ENCODE data around the gene UBXN6.

DNA sequence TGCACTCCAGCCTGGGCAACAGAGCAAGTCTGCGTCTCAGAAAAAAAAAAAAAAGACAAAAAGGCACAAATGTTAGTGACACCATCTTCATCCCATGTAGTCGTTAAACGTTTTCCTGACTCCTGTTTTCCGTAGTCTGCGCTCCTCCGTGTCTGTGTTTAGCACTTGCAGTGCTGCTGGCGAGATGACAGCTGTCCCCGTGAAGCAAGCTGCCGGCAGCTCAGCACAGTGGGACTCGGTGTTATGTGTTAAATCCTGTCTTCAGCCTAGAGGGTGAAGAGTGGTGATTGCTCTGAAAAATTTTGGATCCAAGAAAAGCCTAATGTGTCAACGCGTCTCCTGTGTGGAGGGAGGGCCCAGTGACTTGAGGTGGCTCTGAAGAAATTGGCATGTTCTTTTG lies 18.4 kb downstream of the UBXN6 start:
- TF ChIP-seq, protein P1, sequence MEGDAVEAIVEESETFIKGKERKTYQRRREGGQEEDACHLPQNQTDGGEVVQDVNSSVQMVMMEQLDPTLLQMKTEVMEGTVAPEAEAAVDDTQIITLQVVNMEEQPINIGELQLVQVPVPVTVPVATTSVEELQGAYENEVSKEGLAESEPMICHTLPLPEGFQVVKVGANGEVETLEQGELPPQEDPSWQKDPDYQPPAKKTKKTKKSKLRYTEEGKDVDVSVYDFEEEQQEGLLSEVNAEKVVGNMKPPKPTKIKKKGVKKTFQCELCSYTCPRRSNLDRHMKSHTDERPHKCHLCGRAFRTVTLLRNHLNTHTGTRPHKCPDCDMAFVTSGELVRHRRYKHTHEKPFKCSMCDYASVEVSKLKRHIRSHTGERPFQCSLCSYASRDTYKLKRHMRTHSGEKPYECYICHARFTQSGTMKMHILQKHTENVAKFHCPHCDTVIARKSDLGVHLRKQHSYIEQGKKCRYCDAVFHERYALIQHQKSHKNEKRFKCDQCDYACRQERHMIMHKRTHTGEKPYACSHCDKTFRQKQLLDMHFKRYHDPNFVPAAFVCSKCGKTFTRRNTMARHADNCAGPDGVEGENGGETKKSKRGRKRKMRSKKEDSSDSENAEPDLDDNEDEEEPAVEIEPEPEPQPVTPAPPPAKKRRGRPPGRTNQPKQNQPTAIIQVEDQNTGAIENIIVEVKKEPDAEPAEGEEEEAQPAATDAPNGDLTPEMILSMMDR (IDR thresholded peaks at IDR 0.05; ENCODE audit: control extremely low read depth in 1 of 3, insufficient read depth in 1 of 3, low read depth in 1 of 3, low read length in 3 of 3), result no peak
- no peak for TF ChIP-seq JUND (IDR thresholded peaks at IDR 0.05; ENCODE audit: low read length)
- TF ChIP-seq, protein P2, sequence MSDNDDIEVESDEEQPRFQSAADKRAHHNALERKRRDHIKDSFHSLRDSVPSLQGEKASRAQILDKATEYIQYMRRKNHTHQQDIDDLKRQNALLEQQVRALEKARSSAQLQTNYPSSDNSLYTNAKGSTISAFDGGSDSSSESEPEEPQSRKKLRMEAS (IDR thresholded peaks at IDR 0.05), result no peak
- TF ChIP-seq GABPA (IDR thresholded peaks at IDR 0.05; ENCODE audit: borderline replicate concordance, insufficient read depth, low read length), result no peak
- TF ChIP-seq BCL11A (IDR thresholded peaks at IDR 0.05; ENCODE audit: low read depth in 2 of 2, low read length in 2 of 2), result no peak
- TF ChIP-seq MAFK (IDR thresholded peaks at IDR 0.05; ENCODE audit: low read depth, low read length), result no peak
- no peak for TF ChIP-seq KDM1A (IDR thresholded peaks at IDR 0.05; ENCODE audit: borderline replicate concordance, low read length)
- TF ChIP-seq TAF1 (IDR thresholded peaks at IDR 0.05; ENCODE audit: low read depth, low read length), result no peak
- no peak for TF ChIP-seq NRF1 (IDR thresholded peaks at IDR 0.05; ENCODE audit: low read depth, low read length)
- no peak for TF ChIP-seq EZH2 (IDR thresholded peaks at IDR 0.05; ENCODE audit: low read depth, low read length, severe bottlenecking)
- TF ChIP-seq RAD21 (IDR thresholded peaks at IDR 0.05 in 1 of 2, conservative IDR thresholded peaks at IDR 0.05 in 1 of 2; ENCODE audit: low read depth in 2 of 2, low read length in 2 of 2), result no peak
- TF ChIP-seq CREB1 (IDR thresholded peaks at IDR 0.05), result no peak
- no peak for TF ChIP-seq CHD1 (IDR thresholded peaks at IDR 0.05; ENCODE audit: low read depth, low read length)
